NCI-H2196 treated with DMSO at 0.1 percent for 48 hours (cell line): ENCODE measurements around the gene DCLRE1A.
"Not testable (repeated sequence)": the region's sequence is repeated elsewhere in the genome, so short reads cannot be mapped to it uniquely, and the experiment has no call there.

Experiments
- DNase-seq: peaks from one replicate; lab custom pipeline; 2025; ENCODE audit not compliant: unreplicated experiment; lab: John Stamatoyannopoulos, UW

Gene DCLRE1A

DNA sequence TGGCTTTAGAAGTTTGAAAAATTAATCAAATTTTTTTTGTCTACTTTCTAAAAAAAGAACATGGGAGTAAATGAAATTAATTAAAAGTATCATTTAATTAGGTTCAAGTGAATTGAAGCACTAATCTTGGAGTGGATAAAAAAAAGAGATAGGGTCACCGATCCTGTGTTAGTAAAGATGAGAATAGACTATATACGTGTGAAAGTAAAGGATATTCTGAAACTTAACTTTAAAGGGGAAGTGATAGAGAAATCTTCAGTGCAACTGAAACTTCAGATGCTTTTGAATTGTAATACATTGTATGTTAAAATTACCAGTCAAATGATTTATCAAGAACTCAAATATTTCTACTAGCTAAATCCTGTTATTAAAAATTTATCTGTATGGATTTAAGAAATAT is 5.4 kb upstream of the DCLRE1A start:
- DNase-seq, result no peak

DNA sequence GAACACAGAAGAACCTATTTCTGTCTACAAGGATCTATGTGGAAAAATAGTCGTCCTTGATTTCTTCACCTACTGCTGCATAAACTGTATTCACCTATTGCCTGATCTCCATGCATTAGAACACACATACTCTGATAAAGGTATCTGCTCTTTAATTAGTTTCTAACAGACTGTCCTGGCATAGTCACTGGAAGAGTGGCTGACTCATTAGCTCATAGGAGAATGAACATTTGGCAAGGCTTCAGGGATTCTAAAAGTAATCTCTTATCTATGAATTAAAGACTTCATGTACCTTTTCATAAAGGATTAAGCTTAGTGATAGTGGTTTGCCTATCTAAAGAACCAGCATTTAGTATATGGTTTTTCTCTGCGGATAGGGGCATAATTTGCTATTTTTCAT is 4.7 kb upstream of the DCLRE1A start:
- no peak for DNase-seq

DNA sequence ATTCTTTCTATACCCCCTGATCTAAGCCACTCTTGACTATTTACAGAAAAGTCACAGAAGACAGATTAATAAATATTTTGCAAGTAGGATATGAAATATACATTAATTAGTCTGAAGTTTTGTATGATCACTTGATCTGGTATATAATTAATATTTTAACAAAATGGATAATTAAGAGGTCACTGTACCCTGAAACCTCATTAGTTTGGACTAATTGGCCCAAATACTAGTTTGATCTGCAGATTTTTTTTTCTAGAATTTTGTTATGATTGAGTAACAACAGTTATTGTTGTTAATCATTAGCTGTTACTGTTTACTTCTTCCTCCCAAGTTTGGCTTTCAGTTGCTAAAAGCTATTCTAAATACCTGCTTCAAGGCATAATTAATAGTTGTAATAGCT is 3.3 kb upstream of the DCLRE1A start:
- no peak for DNase-seq

DNA sequence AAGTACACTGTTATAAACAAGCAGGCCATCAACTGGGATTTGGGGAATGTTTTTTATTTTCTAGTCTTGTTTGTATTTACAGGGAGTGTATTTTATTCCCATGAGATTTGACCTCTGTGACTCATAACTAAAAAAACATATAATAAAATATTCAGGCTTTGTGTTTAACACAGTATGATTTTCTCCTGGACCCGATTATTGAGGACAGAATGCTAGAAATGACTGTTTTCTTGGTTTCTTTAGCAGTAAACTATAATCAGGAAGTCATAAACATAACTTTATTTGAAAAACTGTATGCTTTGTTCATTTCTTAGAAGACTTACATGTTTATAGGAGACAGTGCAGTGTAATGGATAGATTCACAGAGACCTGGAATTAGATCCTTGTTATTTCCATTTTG is 2.7 kb upstream of the DCLRE1A start:
- DNase-seq, result no peak

DNA sequence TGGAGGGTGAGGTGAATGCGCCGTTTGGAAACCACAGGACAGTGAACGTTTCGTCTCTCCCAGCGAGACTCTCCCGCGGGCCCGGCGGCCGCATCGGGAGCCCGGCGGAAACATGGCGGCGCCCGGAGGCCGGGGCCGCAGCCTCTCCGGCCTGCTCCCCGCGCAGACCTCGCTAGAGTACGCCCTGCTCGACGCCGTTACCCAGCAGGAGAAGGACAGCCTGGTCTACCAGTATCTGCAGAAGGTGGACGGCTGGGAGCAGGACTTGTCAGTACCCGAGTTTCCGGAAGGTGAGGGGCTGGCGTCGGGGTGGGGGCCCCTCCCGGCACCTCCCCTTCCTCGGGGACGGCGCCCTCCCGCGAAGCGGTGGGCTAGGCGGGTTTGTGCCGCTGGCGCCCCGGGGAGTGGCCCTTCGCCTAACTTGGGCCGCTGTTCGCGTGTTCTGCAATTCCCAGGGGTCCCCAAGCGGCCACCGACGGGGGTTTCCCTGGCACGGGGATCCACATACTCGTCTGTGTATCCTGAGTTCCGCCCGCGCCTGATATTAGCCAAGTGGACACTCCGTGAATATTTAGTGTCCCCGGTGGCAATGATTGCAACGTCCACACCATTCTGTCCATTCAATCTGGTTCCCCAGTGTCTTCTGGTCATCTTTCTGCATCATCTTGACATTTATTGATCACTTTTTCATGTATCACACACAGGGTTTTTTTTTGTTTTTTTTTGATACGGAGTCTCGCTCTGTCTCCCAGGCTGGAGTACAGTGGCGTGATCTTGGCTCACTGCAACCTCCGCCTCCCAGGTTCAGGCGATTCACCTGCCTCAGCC is 1.1 kb upstream of the DCLRE1A start:
- no peak for DNase-seq

DNA sequence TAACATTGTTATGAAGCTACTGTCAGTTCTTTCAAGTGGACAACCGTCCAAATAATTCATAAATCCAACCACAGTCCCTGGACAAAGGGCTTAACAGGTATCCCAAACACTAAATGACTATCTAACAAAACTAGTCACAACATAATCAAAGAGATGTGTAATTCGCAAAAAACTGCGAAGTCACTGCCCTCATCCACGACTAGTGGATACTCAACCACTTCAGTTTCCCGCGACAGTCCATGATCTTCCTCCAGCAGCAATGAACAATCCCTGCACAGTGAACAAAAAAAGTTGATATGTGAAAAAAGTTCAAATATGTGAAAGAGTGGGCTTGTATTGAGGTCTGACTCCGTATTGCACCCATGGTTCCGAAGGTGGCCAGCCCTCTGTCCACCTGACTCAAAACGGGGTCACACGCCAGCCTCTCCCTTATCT is 287 bp downstream of the DCLRE1A start:
- DNase-seq, result no peak

DNA sequence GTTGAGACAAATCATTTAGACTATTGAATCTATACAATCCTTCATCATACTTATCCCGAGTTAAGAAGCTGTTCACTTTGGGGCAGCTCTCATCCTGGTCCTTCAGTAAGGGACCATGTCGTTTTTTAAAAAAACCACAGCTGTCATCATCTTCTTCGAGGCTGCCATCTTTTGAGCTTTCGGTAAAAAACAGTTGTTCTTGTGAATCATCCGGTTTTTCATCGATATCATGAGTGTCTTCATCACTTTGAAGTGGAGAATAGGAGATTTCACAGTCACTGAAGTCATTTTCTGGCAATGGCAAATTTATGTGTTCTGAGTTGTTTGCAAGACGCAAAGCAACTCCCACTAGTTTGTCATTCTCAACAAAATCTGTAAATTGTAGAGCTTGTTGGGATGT is 3.9 kb downstream of the DCLRE1A start:
- DNase-seq, result no peak

DNA sequence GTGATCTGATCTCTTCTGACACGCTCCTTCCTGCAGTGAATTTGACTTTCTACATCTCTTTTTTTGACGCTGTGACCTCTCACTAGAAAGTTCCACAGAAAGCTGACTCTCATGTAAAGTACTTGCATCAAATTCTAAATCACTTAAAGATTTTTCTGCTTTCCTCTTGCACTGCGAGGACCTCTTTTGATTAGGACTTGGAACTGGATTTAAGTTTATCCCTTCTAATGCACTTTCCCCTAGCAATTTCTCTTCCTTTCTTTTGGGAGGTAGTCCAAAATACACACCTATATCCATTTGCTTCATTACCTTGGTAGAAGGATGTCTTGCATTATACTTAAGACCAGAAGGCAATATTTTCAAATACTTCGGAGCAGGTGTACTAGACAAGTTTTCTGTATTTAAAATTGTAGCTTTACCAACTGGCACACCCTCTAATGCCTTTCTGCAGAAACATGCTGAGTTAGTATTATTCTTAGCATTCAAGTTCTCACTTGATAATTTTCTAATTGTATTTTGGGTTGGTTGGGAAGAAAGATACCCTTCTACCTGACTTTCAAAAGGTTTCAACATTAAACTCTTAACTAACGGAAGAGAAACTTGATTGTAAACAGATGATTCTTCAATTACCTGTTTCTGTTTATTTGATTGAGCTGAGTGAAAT is 4.6 kb downstream of the DCLRE1A start:
- DNase-seq, result no peak

DNA sequence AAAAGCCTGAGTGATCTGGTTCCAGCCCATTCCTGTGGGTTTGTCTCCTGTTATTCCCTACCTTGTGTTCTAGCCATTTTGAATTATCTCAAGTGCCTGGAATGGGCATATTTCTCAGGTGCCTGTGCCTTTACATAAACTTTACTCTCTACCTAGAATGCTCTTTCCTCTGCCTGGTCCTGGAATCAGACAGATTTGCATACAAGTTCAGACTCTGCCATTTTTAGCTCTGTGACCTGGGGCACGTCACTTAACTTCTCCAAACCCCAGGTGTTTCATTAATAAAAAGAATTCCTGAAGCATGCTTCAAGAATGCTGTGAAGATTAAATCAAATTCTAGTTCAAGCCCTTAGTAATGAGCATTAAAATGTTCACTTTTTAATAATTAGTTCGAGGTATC is 7.8 kb downstream of the DCLRE1A start:
- no peak for DNase-seq

DNA sequence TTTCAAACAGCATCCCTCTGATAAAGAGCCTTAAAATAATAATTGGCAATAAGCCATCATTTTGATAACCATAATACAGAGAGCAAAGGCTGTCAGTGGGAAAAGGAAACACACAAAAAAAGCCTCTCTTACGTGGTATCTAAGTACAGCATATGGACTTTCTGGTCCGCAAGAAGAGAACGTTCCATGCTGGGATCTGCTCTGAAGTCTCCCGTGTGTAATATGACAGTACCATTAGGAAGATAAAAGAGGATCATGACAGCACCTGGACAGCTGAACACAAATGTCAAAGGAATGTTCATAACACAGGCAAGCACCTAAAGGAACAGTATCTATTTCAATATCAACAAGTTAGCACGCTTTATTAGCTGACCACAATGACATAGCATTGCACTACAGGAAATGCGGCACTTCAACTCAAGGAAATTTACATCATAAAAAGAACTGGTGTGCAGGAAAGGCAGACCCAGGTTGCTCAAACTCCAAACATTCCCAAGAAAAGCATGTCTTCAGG is 9.9 kb downstream of the DCLRE1A start:
- DNase-seq, result peak; percentile 21

DNA sequence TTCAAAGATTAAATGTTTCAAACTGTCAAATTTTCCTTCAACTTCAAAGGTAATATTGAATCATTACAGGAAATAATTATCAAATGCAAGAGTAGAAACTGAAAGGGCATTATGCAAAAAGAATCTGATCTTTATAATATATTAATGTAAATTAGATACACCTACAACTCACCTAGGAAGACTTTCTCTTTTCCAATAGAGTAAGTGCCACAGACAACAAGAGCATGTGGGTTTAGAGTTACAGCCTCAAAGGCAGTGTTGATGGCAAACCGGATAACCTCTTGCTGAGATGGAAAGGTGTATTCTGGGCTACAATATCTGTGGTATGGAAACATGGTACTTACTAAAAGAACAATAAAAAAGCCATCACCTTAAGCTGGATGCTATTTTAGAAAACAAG is 11.7 kb downstream of the DCLRE1A start:
- DNase-seq, result no peak

DNA sequence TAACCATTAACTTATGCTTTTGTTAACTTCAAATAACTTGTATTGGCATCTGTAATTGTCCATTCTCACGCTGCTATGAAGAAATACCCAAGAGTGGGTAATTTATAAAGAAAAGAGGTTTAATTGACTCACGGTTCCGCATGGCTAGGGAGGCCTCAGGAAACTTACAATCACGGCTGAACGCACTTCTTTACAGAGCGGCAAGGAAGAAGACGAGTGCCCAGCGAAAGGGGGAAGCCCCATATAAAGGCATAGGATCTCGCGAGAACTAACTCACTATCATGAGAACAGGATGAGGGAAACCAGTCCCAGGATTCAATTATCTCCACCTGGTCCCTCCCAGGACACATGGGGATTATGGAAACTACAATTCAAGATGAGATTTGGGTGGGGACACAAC is 25.3 kb downstream of the DCLRE1A start:
- not testable (repeated sequence) for DNase-seq

DNA sequence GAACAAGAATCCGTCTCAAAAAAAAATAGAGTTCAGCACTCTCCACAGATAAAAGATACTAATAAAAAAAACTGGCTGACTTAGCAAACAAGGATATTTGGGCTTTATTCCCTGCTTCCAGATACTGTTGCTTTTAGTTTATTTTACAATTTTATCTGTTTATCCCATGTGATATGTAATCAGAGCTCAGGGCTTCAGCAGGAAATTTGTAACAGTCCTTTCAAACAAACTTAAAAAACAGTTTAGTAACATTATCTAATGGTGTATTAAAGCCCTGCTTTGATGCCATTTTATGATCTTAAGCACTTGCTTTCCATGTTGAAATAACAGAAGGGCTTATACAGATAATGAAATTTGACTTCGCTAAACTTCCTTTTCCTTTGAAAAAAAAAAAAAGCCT is 28.1 kb downstream of the DCLRE1A start:
- DNase-seq, result no peak

DNA sequence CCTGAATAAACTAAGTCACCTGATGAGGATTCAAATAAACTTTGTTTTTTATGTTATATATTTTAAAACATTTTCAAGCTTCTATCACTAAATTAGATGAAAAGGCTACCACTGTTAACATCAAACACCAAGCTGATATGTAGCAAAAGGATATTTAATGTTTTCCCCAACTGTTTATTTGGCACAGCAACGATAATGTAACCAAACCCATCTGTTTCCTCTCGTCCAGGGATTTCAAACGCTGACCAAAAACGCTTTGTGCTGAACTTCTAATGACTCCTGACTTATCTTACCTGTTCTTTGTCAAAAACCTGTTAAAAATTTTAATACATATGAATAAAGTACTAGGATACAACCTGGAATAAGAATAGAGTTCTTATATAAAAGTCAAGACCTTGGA is 30.5 kb downstream of the DCLRE1A start:
- no peak for DNase-seq

DNA sequence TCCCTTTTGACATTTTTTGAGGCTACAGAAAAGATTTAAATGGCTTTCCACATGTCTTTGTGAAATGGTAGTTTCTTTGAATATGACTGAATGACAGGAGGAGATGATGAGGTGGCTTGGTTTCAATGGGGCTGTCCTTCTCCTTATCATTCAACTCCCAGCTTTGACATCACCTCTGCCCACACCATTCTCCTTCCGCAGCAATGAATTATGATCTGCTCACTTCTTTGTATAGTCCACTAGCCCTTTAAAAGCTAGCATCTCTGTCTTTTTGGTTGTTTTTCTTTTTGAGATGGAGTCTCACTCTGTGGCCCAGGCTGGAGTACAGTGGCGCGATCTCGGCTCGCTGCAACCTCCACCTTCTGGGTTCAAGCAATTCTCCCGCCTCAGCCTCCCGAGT is 31.7 kb downstream of the DCLRE1A start:
- DNase-seq, result no peak

DNA sequence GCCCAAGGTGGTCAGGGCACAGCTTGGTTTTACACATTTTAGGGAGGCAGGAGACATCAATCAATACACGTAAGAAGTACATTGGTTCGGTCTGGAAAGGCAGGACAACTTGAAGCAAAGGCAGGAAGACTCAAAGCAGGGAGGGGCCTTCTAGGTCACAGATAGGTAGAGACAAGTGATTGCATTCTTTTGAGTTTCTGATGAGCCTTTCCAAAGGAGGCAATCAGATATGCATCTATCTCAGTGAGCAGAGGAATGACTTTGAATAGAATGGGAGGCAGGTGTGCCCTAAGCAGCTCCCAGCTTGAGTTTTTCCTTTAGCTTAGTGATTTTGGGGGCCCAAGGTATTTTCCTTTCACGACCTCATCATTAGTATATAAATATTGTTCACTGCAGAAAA is 32.6 kb downstream of the DCLRE1A start:
- DNase-seq, result not testable (repeated sequence)

DNA sequence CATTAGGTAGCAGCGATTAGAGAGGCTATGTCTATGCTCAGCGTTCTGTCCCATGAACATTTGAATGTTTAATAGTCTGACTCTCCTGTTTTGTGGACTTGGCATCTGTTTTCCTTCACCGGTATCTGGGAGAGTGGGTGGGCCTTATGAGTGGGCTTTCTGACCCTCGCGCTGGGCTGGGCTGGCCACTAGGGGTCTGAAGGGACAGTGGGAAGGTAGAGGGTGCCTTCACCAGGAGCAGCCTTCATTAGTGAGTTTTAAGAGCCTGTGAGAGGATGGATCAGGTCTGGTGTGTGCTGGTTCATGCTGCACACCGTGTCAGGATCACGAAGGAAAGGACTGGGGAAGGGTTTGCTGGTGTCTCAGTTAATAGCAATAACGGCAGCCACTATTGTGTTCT is 33.4 kb downstream of the DCLRE1A start:
- no peak for DNase-seq

DNA sequence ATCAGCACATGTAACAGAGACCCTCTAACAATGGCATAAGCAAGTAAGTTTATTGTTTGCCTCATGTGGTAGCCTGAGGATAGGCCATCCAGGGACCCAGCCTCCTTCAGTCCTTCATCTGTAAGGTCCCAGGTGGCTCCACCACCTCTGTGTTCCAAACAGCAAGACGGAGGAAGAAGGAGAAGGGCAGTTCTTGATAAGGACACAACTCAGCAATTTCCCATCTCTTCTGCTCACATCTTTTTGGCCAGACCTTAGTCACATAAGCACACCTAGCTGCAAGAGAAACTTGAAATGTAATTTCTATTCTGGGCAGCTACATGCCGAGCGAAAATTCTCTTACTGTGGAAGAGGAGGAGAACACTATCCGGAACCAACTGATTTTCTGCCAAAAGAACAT is 33.9 kb downstream of the DCLRE1A start:
- no peak for DNase-seq

DNA sequence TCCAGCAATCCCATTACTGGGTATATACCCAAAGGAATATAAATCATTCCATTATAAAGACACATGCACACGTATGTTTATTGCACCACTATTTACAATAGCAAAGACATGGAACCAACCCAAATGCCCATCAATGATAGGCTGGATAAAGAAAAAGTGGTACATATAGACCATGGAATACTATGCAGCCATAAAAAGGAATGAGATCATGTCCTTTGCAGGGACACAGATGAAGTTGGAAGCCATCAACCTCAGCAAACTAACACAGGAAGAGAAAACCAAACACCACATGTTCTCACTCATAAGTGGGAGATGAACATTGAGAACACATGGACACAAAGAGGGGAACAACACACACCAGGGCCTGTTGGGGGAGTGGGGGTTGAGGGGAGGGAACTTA is 39.2 kb downstream of the DCLRE1A start:
- DNase-seq, result not testable (repeated sequence)

DNA sequence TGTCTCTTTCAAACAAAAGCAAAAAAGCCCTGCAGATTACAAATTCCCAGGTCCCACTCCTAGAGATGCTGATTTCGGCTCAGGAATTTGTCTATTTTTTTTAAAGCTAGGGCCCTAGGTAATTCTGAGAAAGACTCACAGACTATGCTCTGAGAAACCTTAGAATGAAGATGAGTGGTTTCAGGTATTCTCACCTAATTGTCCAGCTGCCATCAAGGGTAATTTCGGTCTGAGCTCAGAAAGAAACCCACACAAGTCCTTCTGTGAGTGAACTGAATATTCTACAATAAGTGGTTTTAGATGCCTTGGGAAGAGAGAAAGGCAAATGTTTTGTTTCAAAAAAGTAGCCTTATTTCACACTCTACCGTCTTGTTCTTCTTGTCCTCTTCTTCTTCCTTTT is 45.7 kb downstream of the DCLRE1A start:
- no peak for DNase-seq

DNA sequence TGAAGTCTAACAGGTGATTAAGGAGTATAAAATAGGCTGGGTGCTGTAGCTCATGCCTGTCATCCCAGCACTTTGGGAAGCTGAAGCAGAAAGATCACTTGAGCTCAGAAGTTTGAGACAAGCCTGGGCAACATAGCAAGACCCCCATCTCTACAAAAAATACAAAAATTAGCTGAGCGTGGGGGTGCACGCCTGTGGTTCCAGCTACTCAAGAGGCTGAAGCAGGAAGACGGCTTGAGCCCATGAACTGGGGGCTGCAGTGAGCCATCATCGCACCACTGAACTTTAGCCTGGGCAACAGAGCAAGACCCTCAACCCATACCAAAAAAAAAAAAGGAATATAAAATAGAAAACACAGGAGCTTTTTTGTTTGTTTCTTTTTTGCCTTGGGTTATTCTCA is 47.4 kb downstream of the DCLRE1A start:
- no peak for DNase-seq

DNA sequence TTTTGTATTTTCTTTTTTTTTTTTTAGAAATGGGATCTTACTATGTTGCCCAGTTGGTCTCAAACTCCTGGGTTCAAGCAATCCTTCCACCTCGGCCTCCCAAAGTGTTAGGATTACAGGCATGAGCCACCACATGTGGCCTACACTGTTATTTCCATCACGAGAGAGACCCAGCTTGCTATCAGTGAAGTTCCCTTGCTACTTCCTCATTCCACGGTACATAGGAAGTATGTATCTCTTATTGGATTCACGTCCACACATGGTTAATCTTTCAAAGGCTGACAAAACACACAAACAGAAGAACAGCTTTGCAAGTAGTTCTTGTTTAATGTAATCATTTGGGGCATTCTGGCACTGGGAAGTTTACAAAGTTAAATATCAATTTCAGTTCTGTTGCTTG is 50.9 kb downstream of the DCLRE1A start:
- DNase-seq, result no peak
